OCI-M2 (cell line): ENCODE results near the gene LCMT2.

Source experiments
- DNase-seq: peaks from one replicate; lab custom pipeline; 2025; ENCODE audit not compliant: unreplicated experiment; lab: John Stamatoyannopoulos, UW

LCMT2 gene

GRCh38 chr15:43329960-43330779 lies at the start of gene LCMT2:
TSS of gene LCMT2 (minus strand) at chr15:43330573. CDS start at chr15:43330489, 84 bp downstream.
- peak; percentile 86 for DNase-seq

- DNase-seq, result no peak
Observed at GRCh38 chr15:43378601-43379000, 48.2 kb upstream of the LCMT2 start.

- no peak for DNase-seq
Observed at GRCh38 chr15:43376017-43376705, 45.8 kb upstream of the LCMT2 start.

GRCh38 chr15:43370975-43371974 lies 40.9 kb upstream of the LCMT2 start, which contains the start of the genes TUBGCP4 and ZSCAN29:
TSS of gene TUBGCP4 (plus strand) at chr15:43371101. CDS start at chr15:43371355, 254 bp downstream.
TSS of gene ZSCAN29 (minus strand) at chr15:43371043. CDS start at chr15:43369913, 1,130 bp downstream.
- DNase-seq, result no peak

GRCh38 chr15:43370310-43370974 lies 40.1 kb upstream of the LCMT2 start:
- no peak for DNase-seq

GRCh38 chr15:43361313-43361903 lies 31.0 kb upstream of the LCMT2 start:
- no peak for DNase-seq

GRCh38 chr15:43360821-43361220 lies 30.4 kb upstream of the LCMT2 start:
- DNase-seq, result no peak

GRCh38 chr15:43352693-43353382 lies 22.5 kb upstream of the LCMT2 start:
- no peak for DNase-seq

GRCh38 chr15:43347114-43347513 lies 16.7 kb upstream of the LCMT2 start:
- no peak for DNase-seq

- no peak for DNase-seq
Observed at GRCh38 chr15:43346305-43346704, 15.9 kb upstream of the LCMT2 start.

GRCh38 chr15:43330780-43331087 lies 361 bp upstream of the LCMT2 start:
- DNase-seq, result peak; percentile 86

GRCh38 chr15:43329217-43329959 lies 985 bp downstream of the LCMT2 start:
- DNase-seq, result no peak

- DNase-seq, result no peak
Observed at GRCh38 chr15:43325039-43325684, 5.2 kb downstream of the LCMT2 start.

- DNase-seq, result no peak
Observed at GRCh38 chr15:43318990-43319771, 11.2 kb downstream of the LCMT2 start.

- no peak for DNase-seq
Observed at GRCh38 chr15:43317566-43318184, 12.7 kb downstream of the LCMT2 start.

- DNase-seq, result no peak
Observed at GRCh38 chr15:43316971-43317346, 13.4 kb downstream of the LCMT2 start.
